K562 (cell line): ENCODE measurements around the gene SMAD1. TPM values are rescaled to one million over a fixed set of nuclear protein-coding genes. Genes with fewer than 3 reads are reported as not detected.

Source experiments
- ATAC-seq: fragments of 200-7000 bp; cut with Tn5 transposase; 3 replicates; pipeline ENCODE4 v1.9.1; 2020; ENCODE audit warnings: moderate library complexity
- BruUV-seq: library from RNA; stranded (reverse); fragments of 400-500 nt; replicated peaks from 2 replicates; lab custom pipeline; 2021; lab: Mats Ljungman, UMichigan
- CTCF ChIA-PET: fragments of 300-600 bp; formaldehyde crosslinking; extraction: SDS; loops from one replicate; lab custom pipeline; 2021; ENCODE audit warnings: low intra/inter-chr PET ratio; lab: Yijun Ruan, JAX
- POLR2A ChIA-PET: fragments of 300-600, 350-650 bp; sonication (Branson Sonifier 250); formaldehyde crosslinking; extraction: SDS; loops from one replicate; lab custom pipeline; 2021; ENCODE audit warnings: antibody characterized with exemption, inconsistent platforms; lab: Yijun Ruan, JAX
- DNase-seq, 4 experiments: peaks; one replicate each; pipeline versions ENCODE4 v3.0.0 to v3.0.0-alpha.2; 2011 to 2018; ENCODE audit warnings: low spot score in 3 of 4, mixed read lengths in 3 of 4; ENCODE audit errors: extremely low read depth in 1 of 4
- FAIRE-seq: peaks from 2 replicates; lab custom pipeline; 2011; peaks lifted over from hg19 to GRCh38; lab: Jason Lieb, UNC
- H2AFZ ChIP-seq: 2 replicates; pipeline ENCODE4 v1.6.0; 2011; ENCODE audit warnings: low read depth, low read length, control low read depth, inconsistent platforms
- H3K27ac ChIP-seq: fragments of 200-600 bp; 3 replicates; pipeline ENCODE4 v1.8.0; 2011; ENCODE audit warnings: low read depth, mild to moderate bottlenecking, control low read depth, inconsistent platforms, low read length, moderate library complexity, mixed read lengths; ENCODE audit errors: extremely low read depth
- H3K27me3 ChIP-seq, 2 experiments: fragments of 300-600 bp in 1 of 2; 2 replicates in 1 of 2; 3 replicates in 1 of 2; pipeline versions ENCODE4 v1.6.0 to v1.8.0; 2011; ENCODE audit warnings: inconsistent platforms in 2 of 2, low read length in 2 of 2, mild to moderate bottlenecking in 1 of 2, mixed read lengths in 1 of 2, moderate library complexity in 1 of 2; ENCODE audit not compliant: control insufficient read depth in 2 of 2, insufficient read depth in 2 of 2
- H3K36me3 ChIP-seq: fragments of 300-600 bp; 3 replicates; pipeline ENCODE4 v1.8.0; 2011; ENCODE audit warnings: mild to moderate bottlenecking, low read length, inconsistent platforms; ENCODE audit not compliant: control insufficient read depth, insufficient read depth
- H3K4me1 ChIP-seq, 2 experiments: fragments of 200-600 bp in 1 of 2; replicated peaks in 1 of 2; 2 replicates in 1 of 2; 3 replicates in 1 of 2; pipeline versions ENCODE4 v1.5.1 to v1.8.0; 2011; ENCODE audit warnings: inconsistent platforms in 2 of 2, low read length in 2 of 2, mild to moderate bottlenecking in 1 of 2, mixed read lengths in 1 of 2, moderate library complexity in 1 of 2; ENCODE audit not compliant: control insufficient read depth in 2 of 2, insufficient read depth in 2 of 2
- H3K4me2 ChIP-seq: 2 replicates; pipeline ENCODE4 v1.6.1; 2011; ENCODE audit warnings: low read length, control low read depth, inconsistent platforms, mixed read lengths; ENCODE audit not compliant: insufficient read depth
- H3K4me3 ChIP-seq: fragments of 200-600 bp; sonication (generic), shearing (Covaris generic); 2 replicates; pipeline ENCODE4 v1.5.1; 2016; ENCODE audit warnings: control low read depth, inconsistent platforms
- H3K79me2 ChIP-seq: fragments of 200-600 bp; 3 replicates; pipeline ENCODE4 v1.8.0; 2011; ENCODE audit warnings: low read length, inconsistent platforms; ENCODE audit not compliant: control insufficient read depth, insufficient read depth
- H3K9ac ChIP-seq, 2 experiments: 2 replicates each; pipeline versions ENCODE4 v1.6.0 to v1.6.1; 2011; ENCODE audit warnings: low read depth in 2 of 2, low read length in 2 of 2, control low read depth in 1 of 2, inconsistent platforms in 1 of 2, mild to moderate bottlenecking in 1 of 2, mixed read lengths in 1 of 2; ENCODE audit not compliant: insufficient read depth in 1 of 2
- H3K9me1 ChIP-seq: one replicate; pipeline ENCODE4 v1.6.0; 2011; ENCODE audit warnings: inconsistent platforms, mild to moderate bottlenecking, low read length, moderate library complexity; ENCODE audit not compliant: control insufficient read depth, insufficient read depth
- H3K9me3 ChIP-seq: replicated peaks from 2 replicates; pipeline ENCODE4 v1.5.1; 2011; ENCODE audit warnings: low read depth, low read length, inconsistent platforms; ENCODE audit not compliant: control insufficient read depth, insufficient read depth
- H4K20me1 ChIP-seq: replicated peaks from 2 replicates; pipeline ENCODE4 v1.6.1; 2011; ENCODE audit warnings: low read length, inconsistent platforms, mixed read lengths; ENCODE audit not compliant: control insufficient read depth, insufficient read depth
- ATF1 ChIP-seq, 2 experiments: fragments of 450-650 bp in 1 of 2; IDR thresholded peaks; 2 replicates each; pipeline ENCODE4 v1.6.1; 2016; ENCODE audit warnings: missing compliant biosample characterization in 1 of 2, missing genetic modification characterization in 1 of 2
- FOSL1 ChIP-seq: fragments of 200-800 bp; sonication (Bioruptor generic); conservative IDR thresholded peaks from 2 replicates; pipeline ENCODE4 v1.6.1; 2016; ENCODE audit warnings: missing genetic modification characterization, missing compliant biosample characterization
- HDGF ChIP-seq: fragments of 450-650 bp; IDR thresholded peaks from 2 replicates; pipeline ENCODE4 v1.6.1; 2016
- L3MBTL2 ChIP-seq: fragments of 450-650 bp; IDR thresholded peaks from 2 replicates; pipeline ENCODE4 v1.6.1; 2016; ENCODE audit warnings: mild to moderate bottlenecking, moderate library complexity
- MXI1 ChIP-seq: IDR thresholded peaks from 2 replicates; pipeline ENCODE4 v1.6.1; 2011; ENCODE audit warnings: low read depth, mild to moderate bottlenecking, improper control_type of control experiment, low read length
- NFIC ChIP-seq: fragments of 450-650 bp; IDR thresholded peaks from 2 replicates; pipeline ENCODE4 v1.6.1; 2017; ENCODE audit warnings: mild to moderate bottlenecking, inconsistent platforms
- PHB2 ChIP-seq: fragments of 450-650 bp; IDR thresholded peaks from 2 replicates; pipeline ENCODE4 v1.6.1; 2017; ENCODE audit warnings: low read depth
- SMARCA5 ChIP-seq: fragments of 450-650 bp; IDR thresholded peaks from 2 replicates; pipeline ENCODE4 v1.6.1; 2016
- SPI1 ChIP-seq: IDR thresholded peaks from 2 replicates; pipeline ENCODE4 v1.6.1; 2011; ENCODE audit warnings: low read depth, low read length, control low read depth, borderline replicate concordance
- ZBED1 ChIP-seq: IDR thresholded peaks from 2 replicates; pipeline ENCODE4 v1.6.1; 2014
- ZFPM2 ChIP-seq: fragments of 250-450 bp; sonication (Bioruptor Pico); IDR thresholded peaks from 2 replicates; pipeline ENCODE4 v1.5.1; 2022; ENCODE audit warnings: mild to moderate bottlenecking
- ZKSCAN1 ChIP-seq: fragments of 150-350 bp; IDR thresholded peaks from 2 replicates; pipeline ENCODE4 v1.6.1; 2016; ENCODE audit warnings: low read depth, low read length
- ZNF134 ChIP-seq: fragments of 250-450 bp; sonication (Bioruptor Pico); conservative IDR thresholded peaks from 2 replicates; pipeline ENCODE4 v1.4.0; 2020
- ZNF184 ChIP-seq: sonication (generic); formaldehyde crosslinking; IDR thresholded peaks from 2 replicates; pipeline ENCODE4 v1.5.0; 2020; ENCODE audit warnings: missing genetic modification reagents
- ZNF224 ChIP-seq: sonication (generic); formaldehyde crosslinking; IDR thresholded peaks from 2 replicates; pipeline ENCODE4 v1.8.0; 2022; ENCODE audit warnings: mild to moderate bottlenecking, missing genetic modification reagents
- ZNF347 ChIP-seq: fragments of 450-650 bp; formaldehyde crosslinking; IDR thresholded peaks from 2 replicates; pipeline ENCODE4 v1.4.0; 2020; ENCODE audit warnings: low read depth, mild to moderate bottlenecking, moderate library complexity
- ZNF75A ChIP-seq: fragments of 450-650 bp; formaldehyde crosslinking; IDR thresholded peaks from 2 replicates; pipeline ENCODE4 v1.4.0; 2020; ENCODE audit warnings: mild to moderate bottlenecking
- WGBS: fragments of 100-300 bp; shearing (Covaris generic); methylation state at CpG from one replicate; pipeline ENCODE4 v1.1.6; 2016; ENCODE audit warnings: low coverage, mixed read lengths; ENCODE audit not compliant: insufficient coverage; ENCODE audit errors: missing lambda C conversion rate; 5-methylcytosine and 5-hydroxymethylcytosine counted together
- in situ Hi-C: fragments of 300-500 bp; cut with MboI; formaldehyde crosslinking; loops from 4 replicates; pipeline ENCODE4 v1.15.0; 2018; ENCODE audit warnings: inconsistent platforms, mixed read lengths
- intact Hi-C: fragments of 100-400 bp; cut with micrococcal nuclease; formaldehyde crosslinking; loops from 2 replicates; pipeline ENCODE4 v1.14.2; 2022
- polyA plus RNA-seq, 8 experiments: library from polyadenylated mRNA; depleted of rRNA in 4 of 8; stranded (reverse) in 5 of 8; unstranded in 3 of 8; fragments of >200 nt; fragmentation: Nextera tagmentation in 2 of 8; fragmentation: Illumina TruSeq in 1 of 8; extraction: Ambion mirVana in 2 of 8; extraction: Trizol in 1 of 8; gene quantifications; 2 replicates each; pipeline versions ENCODE4 v1.2.1 to v1.2.3, GENCODE V29; 2011 to 2014; ENCODE audit warnings: inconsistent platforms in 1 of 8, missing spikeins in 1 of 8
- total RNA-seq, 7 experiments: library from RNA; depleted of rRNA in 6 of 7; stranded (reverse); fragments of >200 nt in 6 of 7; fragmentation: Illumina TruSeq in 2 of 7; extraction: Trizol in 2 of 7; gene quantifications; 2 replicates each; pipeline versions ENCODE4 v1.2.1 to v1.2.3, GENCODE V29; 2011 to 2021; ENCODE audit warnings: low replicate concordance in 1 of 7
- TF ChIP-seq, protein P1 (sequence below): sonication (generic); formaldehyde crosslinking; IDR thresholded peaks from 2 replicates; pipeline ENCODE4 v1.8.1; 2022; ENCODE audit warnings: missing genetic modification reagents

Gene SMAD1
- total and polyA plus RNA-seq, 9 of the 15 experiments (the other 6 are each of a cell fraction or from before 2014, with no cell fraction given) = 0.05 to 0.54 (median 0.21) TPM; not detected in 3

DNA sequence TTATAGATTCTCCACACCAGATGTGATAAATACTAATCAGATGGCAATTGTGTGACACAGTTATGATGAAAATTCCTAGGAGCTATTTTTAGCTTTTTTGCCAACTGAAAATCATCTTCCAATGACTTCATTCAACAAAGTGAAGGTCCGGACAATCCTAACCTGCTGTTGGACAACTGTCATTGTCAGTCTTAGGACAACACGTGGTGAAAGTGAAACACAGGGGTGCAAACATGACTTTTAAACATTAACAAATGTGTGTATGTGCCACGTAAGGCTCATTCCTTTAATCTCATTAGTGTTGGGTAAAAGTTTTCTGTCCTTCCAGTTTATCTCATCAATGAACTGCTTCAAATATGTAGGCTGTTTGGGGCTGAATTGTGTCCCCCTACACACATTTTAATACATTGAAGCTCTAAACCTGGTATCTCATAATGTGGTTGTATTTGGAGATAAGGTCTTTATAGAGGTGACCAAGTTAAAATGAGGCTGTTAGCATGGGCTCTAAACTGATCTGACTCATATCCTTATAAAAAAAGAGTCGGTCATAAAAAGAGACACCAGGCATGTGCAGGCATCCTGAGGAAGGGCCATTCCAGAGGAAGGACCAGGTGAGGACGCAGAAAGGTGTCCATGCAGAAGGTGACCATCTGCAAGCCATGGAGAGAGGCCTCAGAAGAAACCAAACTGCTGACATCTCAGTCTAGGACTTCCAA lies 41.2 kb upstream of the SMAD1 start:
- ChIA-PET CTCF (no interaction called here), POLR2A (no interaction called here)
- H3K9me3 ChIP-seq = no peaks in the 10 kb centered on the region
- WGBS = 0% methylated on average over 5 of the region's 5 CpGs
- ATAC-seq = no peak
- H3K79me2 ChIP-seq = no peaks in the 10 kb centered on the region
- no peak for DNase-seq
- no peak overlapping the region for H3K27ac ChIP-seq
- no peaks in the 10 kb centered on the region for H3K27me3 ChIP-seq
- H2AFZ ChIP-seq = no peak overlapping the region
- no TSS peak for BruUV-seq
- TF ChIP-seq NFIC (no peak), FOSL1 (no peak), ZBED1 (no peak), PHB2 (no peak), HDGF (no peak), SPI1 (no peak), ZNF75A (CRISPR knock-in tag) (no peak), ZNF224 (CRISPR knock-in tag) (no peak), ATF1 (CRISPR knock-in tag; IDR thresholded peaks at IDR 0.05) (no peak), ATF1 (tag; IDR thresholded peaks at IDR 0.05) (no peak), ZNF184 (CRISPR knock-in tag) (no peak), ZNF347 (CRISPR knock-in tag) (no peak), SMARCA5 (no peak), L3MBTL2 (no peak), ZFPM2 (no peak), MXI1 (no peak), ZKSCAN1 (no peak), ZNF134 (CRISPR knock-in tag) (no peak)
- TF ChIP-seq, protein P1, sequence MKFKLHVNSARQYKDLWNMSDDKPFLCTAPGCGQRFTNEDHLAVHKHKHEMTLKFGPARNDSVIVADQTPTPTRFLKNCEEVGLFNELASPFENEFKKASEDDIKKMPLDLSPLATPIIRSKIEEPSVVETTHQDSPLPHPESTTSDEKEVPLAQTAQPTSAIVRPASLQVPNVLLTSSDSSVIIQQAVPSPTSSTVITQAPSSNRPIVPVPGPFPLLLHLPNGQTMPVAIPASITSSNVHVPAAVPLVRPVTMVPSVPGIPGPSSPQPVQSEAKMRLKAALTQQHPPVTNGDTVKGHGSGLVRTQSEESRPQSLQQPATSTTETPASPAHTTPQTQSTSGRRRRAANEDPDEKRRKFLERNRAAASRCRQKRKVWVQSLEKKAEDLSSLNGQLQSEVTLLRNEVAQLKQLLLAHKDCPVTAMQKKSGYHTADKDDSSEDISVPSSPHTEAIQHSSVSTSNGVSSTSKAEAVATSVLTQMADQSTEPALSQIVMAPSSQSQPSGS (CRISPR knock-in tag) = no peak
- FAIRE-seq = no peak
- H3K36me3 ChIP-seq = no peaks in the 10 kb centered on the region
- no peak overlapping the region for H3K9ac ChIP-seq
- no peak overlapping the region for H3K4me3 ChIP-seq
- H3K9me1 ChIP-seq = no peaks in the 10 kb centered on the region
- H3K4me2 ChIP-seq = no peak overlapping the region
- intact Hi-C loops (no loop called here), in situ Hi-C loops (no loop called here)
- H4K20me1 ChIP-seq = no peaks in the 10 kb centered on the region
- H3K4me1 ChIP-seq = no peaks in the 10 kb centered on the region
